ENCODE data around the gene LSM2.
"Not testable (repeated sequence)": the region's sequence is repeated elsewhere in the genome, so short reads cannot be mapped to it uniquely, and the experiment has no call there.

LSM2 gene

GRCh38 chr6:31806470-31807272 is at the start of gene LSM2:
Gene LSM2 (minus strand): TSS chr6:31806966. CDS start chr6:31806757, 209 bp downstream.
- peak; percentile 93 for DNase-seq

DNA sequence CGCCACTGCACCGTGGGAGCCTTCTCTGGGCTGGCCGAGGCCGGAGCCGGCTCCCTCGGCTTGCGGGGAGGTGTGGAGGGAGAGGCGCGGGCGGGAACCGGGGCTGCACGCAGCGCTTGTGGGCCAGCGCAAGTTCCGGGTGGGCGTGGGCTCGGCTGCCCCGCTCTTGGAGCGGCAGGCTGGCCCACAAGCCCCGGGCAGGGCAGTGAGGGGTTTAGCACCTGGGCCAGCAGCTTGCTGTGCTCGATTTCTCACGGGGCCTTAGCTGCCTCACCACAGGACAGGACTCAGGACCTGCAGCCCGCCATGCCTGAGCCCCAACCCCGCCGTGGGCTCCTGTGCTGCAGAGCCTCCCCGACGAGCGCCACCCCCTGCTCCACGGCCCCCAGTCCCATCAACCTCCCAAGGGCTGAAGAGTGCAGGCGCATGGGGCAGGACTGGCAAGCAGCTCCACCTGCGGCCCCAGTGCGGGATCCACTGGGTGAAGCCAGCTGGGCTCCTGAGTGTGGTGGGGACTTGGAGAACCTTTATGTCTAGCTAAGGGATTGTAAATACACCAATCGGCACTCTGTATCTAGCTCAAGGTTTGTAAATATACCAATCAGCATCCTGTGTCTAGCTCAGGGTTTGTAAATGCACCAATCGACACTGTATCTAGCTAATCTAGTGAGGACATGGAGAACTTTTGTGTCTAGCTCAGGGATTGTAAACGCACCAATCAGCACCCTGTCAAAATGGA is 45.4 kb upstream of the LSM2 start:
- DNase-seq = not testable (repeated sequence)

DNA sequence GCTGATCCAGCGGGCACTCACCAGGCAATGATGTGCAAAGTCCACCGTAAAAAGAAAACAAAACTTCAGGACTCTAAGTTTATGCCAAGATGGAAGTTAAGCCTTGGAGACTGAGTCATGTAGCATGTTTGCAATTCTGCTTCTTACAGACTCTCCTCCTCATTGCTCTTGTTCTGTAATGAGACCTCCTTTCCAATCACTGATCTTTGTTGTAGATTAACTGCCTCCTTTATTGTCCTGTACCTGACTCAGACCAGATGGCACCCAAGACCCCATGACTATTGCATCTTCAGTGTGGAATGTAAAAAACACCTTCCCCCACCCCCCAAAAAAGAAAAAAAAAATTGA is 44.7 kb upstream of the LSM2 start:
- DNase-seq = peak; percentile 98

GRCh38 chr6:31850765-31851484 is 44.2 kb upstream of the LSM2 start:
- no peak for DNase-seq

GRCh38 chr6:31847276-31847978 is 40.7 kb upstream of the LSM2 start:
- no peak for DNase-seq

DNA sequence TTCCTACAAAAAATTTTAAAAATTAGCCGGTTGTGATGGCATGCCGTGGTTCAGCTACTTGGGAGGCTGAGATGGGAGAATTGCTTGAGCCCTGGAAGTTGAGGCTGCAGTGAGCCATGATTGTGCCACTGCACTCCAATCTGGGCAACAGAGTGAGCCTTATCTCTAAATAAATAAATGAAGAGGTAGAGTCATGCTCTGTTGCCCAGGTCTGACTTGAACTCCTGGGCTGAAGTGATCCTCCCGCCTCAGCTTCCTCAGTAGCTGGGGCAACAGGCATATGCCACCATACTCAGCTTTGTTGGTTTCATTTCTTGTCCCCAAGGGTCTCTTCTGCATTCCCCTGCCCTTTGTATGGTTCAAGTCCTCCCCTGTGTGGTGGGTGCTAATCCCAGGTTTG is 37.7 kb upstream of the LSM2 start:
- no peak for DNase-seq

GRCh38 chr6:31842053-31842452 is 35.3 kb upstream of the LSM2 start:
- DNase-seq = no peak

DNA sequence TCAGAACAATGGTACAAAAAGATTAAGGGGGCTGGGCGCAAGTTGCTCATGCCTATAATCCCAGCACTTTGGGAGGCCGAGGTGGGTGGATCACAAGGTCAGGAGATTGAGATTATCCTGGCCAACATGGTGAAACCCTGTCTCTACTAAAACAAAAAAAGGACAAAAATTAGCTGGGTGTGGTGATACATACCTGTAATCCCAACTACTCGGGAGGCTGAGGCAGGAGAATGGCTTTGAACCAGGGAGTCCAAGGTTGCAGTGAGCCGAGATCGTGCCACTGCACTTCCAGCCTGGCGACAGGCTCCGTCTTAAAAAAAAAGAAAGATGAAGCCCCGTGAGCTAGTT is 33.0 kb upstream of the LSM2 start:
- not testable (repeated sequence) for DNase-seq

GRCh38 chr6:31838968-31839367 is 32.2 kb upstream of the LSM2 start:
- no peak for DNase-seq

GRCh38 chr6:31838114-31838553 is 31.4 kb upstream of the LSM2 start:
- DNase-seq = not testable (repeated sequence)

DNA sequence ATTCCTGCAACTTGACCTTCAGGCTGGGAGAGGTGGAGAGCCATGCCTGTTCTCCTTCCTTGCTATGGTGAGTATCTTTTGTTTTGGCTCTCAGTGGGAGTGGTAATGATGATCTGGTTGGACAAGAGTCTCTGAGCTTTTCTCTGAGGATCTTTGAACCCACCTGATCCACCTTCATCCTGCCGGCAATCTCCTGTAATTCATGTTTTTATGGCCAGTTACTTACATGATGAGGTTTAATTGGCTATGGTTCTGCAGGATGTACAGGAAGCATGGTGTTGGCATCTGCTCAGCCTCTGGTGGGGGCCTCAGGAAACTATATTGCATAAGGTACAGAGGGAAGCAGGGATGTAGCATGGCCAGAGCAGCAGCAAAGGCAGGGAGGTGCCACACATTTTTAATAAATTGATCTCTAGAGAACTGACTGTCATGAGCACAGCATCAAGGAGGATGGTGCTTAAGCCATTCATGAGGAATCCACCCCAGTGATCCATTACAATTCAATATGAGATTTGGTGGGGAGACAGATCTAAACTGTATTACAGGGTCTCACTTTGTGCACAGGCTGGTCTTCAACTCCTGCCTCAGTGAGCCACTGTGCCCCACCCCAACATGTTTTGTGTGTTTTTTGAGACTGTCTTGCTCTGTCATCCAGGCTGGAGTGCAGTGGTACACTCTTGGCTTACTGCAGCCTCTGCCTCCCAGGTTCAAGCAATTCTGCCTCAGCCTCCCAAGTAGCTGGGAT is 30.8 kb upstream of the LSM2 start:
- no peak for DNase-seq

GRCh38 chr6:31836474-31837368 is 30.0 kb upstream of the LSM2 start:
- no peak for DNase-seq

- DNase-seq = no peak
Observed at GRCh38 chr6:31836047-31836473, 29.3 kb upstream of the LSM2 start.

DNA sequence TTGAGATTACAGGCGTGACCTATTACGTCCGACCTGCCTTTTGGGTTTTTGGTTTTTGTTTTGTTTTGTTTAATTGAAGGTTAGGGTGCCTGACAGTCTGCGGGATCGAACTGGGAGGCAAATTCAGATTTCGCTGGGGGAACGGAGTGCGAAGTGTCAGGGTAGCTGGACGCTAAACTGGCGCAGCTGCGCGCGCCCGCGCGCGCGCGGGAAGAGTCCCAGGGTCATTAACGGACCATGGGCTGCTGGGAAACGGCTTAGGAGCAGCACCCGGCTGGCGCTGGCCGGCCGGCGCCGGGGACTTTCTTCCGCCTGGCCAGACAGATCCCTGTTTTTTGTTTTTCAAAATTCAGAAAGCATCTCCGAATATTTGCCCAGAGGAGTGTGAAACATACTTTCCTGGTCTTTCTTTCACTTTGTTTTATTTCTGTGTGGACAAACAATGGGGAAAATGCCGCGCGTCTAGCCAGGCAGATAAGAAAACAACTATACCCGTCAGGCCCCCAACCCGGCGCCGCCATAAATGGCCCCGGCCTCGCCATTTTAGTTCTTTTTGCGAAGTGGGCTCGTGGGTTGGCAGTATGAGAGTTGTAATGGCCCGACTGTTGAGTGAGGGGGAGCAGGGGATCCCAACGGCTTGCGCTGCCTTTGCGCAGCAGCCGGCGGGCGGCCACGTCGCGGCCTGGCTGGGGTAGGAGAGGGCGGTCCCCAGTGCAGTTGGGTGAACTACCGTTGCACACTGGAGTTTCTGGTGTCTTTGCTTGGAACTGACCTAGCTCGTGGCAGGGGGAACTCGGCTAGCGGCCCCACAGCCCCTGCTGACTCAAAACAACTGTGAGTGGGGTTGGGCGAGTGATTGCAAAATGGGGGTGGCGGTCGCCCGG is 27.8 kb upstream of the LSM2 start:
- peak; percentile 86 for DNase-seq

DNA sequence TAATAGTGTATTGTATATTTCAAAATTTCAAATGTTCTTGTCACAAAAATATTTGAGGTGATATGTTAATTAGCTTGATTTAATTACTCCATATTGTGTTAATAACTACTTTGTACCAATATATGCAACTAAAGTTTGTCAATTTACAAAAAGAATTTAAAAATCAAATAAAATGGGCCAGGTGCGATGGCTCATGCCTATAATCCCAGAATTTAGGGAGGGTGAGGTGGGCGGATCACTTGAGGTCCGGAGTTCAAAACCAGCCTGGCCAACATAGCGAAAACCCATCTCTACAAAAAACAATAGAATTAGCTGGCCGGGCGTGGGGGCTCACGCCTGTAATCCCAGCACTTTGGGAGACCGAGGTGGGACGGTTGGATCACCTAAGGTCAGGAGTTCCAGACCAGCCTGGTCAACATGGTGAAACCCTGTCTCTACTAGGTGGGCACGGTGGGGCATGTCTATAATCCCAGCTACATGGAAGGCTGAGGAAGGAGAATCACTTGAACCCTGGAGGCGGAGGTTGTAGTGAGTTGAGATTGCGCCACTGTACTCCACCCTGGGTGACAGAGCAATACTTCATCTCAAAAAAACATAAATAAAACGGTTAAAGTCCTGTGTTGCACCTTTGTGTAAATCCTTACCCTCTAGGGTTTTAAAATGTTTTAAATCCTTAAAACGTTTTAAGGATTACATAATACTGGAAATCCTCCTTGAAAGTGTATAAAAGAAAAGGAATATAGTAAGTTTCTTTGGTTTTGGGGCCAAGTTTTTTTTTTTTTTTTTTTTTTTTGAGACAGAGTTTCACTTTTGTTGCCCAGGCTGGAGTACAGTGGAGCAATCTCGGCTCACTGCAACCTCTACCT is 24.8 kb upstream of the LSM2 start:
- no peak for DNase-seq

DNA sequence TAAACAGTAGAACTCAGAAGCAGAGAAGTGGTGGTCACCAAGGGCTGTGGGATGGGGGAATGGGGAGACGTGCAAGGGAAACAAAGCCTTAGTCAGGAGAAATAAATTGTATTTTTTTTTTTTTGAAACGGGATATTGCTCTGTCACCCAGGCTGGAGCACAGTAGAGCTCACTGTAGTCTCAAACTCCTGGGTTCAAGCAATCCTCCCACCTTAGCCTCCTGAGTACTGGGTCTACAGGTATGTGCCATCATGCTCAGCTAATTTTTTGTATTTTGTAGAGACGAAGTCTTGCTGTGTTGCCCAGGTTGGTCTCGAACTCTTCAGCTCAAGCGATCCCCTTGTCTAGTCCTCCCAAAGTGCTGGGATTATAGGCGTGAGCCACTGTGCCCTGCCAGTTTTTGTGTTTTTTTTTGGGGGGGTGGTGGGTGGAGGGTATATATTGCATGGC is 24.1 kb upstream of the LSM2 start:
- DNase-seq = no peak

- DNase-seq = peak; percentile 48
Observed at GRCh38 chr6:31829633-31830283, 23.0 kb upstream of the LSM2 start.

GRCh38 chr6:31827286-31828079 is 20.7 kb upstream of the LSM2 start, which contains the start of gene HSPA1B:
Gene HSPA1B (plus strand): TSS chr6:31827738. CDS start chr6:31827951, 213 bp downstream.
- DNase-seq = peak; percentile 100
